Caco-2 (cell line): ENCODE data around the gene SNAI1. TPM values are rescaled to one million over a fixed set of nuclear protein-coding genes. Genes with fewer than 3 reads are reported as not detected.
A peak's percentile ranks its signal among the peaks of the same experiment; 100 is the strongest.

Experiments used
- BruUV-seq: library from RNA; stranded (reverse); fragments of 400-500 nt; replicated peaks from 2 replicates; lab custom pipeline; 2021; lab: Mats Ljungman, UMichigan
- CTCF ChIA-PET: fragments of 300-600 bp; sonication (Branson Sonifier 250); formaldehyde crosslinking; loops from one replicate; lab custom pipeline; 2022; ENCODE audit warnings: antibody characterized with exemption; lab: Charles Lee
- POLR2A ChIA-PET: fragments of 300-600 bp; sonication (Branson Sonifier 250); formaldehyde crosslinking; loops from one replicate; lab custom pipeline; 2022; ENCODE audit warnings: antibody characterized with exemption; lab: Charles Lee
- DNase-seq, 2 experiments: peaks; one replicate each; pipeline versions ENCODE4 v3.0.0 to v3.0.0-alpha.2; 2020 to 2022
- H3K27me3 ChIP-seq: replicated peaks from 2 replicates; pipeline ENCODE4 v1.6.0; 2011; ENCODE audit warnings: low read length; ENCODE audit not compliant: control insufficient read depth, insufficient read depth
- H3K36me3 ChIP-seq: 2 replicates; pipeline ENCODE4 v1.5.1; 2011; ENCODE audit warnings: low read length; ENCODE audit not compliant: control insufficient read depth, insufficient read depth
- H3K4me1 ChIP-seq: fragments of 250-450 bp; sonication (Bioruptor Pico); 2 replicates; pipeline ENCODE4 v1.5.1; 2020; ENCODE audit warnings: mild to moderate bottlenecking
- H3K4me3 ChIP-seq: 2 replicates; pipeline ENCODE4 v1.5.1; 2011; ENCODE audit warnings: low read depth, mild to moderate bottlenecking, control low read depth, low read length
- H3K9me3 ChIP-seq: fragments of 250-450 bp; sonication (Bioruptor Pico); 2 replicates; pipeline ENCODE4 v1.5.1; 2020; ENCODE audit warnings: mild to moderate bottlenecking, moderate library complexity
- H3K27ac Mint-ChIP-seq: one replicate; pipeline ENCODE4 v1.8.0; 2022; ENCODE audit warnings: mixed read lengths; ENCODE audit not compliant: unreplicated experiment
- H3K27me3 Mint-ChIP-seq: one replicate; pipeline ENCODE4 v1.8.0; 2022; ENCODE audit warnings: mixed read lengths; ENCODE audit not compliant: insufficient read depth, unreplicated experiment
- H3K36me3 Mint-ChIP-seq: one replicate; pipeline ENCODE4 v1.8.0; 2022; ENCODE audit warnings: mild to moderate bottlenecking, mixed read lengths; ENCODE audit not compliant: insufficient read depth, unreplicated experiment
- H3K4me1 Mint-ChIP-seq: one replicate; pipeline ENCODE4 v1.8.0; 2022; ENCODE audit warnings: low read depth, mixed read lengths; ENCODE audit not compliant: unreplicated experiment
- H3K4me3 Mint-ChIP-seq: one replicate; pipeline ENCODE4 v1.8.0; 2022; ENCODE audit warnings: mild to moderate bottlenecking, moderate library complexity, mixed read lengths; ENCODE audit not compliant: unreplicated experiment
- H3K9me3 Mint-ChIP-seq: one replicate; pipeline ENCODE4 v1.8.0; 2022; ENCODE audit warnings: mixed read lengths; ENCODE audit not compliant: unreplicated experiment
- CTCF ChIP-seq, 2 experiments: fragments of 200-600 bp in 1 of 2; IDR thresholded peaks; 1 replicate in 1 of 2; 2 replicates in 1 of 2; pipeline versions ENCODE4 v1.5.1 to v1.8.0; 2011 to 2022; ENCODE audit warnings: antibody characterized with exemption in 1 of 2, control low read depth in 1 of 2, inconsistent platforms in 1 of 2, low read depth in 1 of 2, low read length in 1 of 2, mild to moderate bottlenecking in 1 of 2, moderate library complexity in 1 of 2; ENCODE audit not compliant: insufficient read depth in 1 of 2, severe bottlenecking in 1 of 2, unreplicated experiment in 1 of 2
- intact Hi-C: fragments of 100-400 bp; cut with micrococcal nuclease; formaldehyde crosslinking; loops from one replicate; pipeline ENCODE4 v1.10.0; 2022; ENCODE audit not compliant: unreplicated experiment
- total RNA-seq: library from RNA; stranded (reverse); gene quantifications from 2 replicates; pipeline ENCODE4 v1.2.3, GENCODE V29; 2022

The SNAI1 gene
- total RNA-seq, 1 experiment from 2014 or later, result 10.9 TPM

- H3K27ac Mint-ChIP-seq, result no peak overlapping the region
- no peaks in the 10 kb centered on the region for H3K27me3 Mint-ChIP-seq
- no peaks in the 10 kb centered on the region for H3K9me3 Mint-ChIP-seq
- H3K4me1 Mint-ChIP-seq, result peaks cover 29% of the 10 kb centered on the region
- ChIA-PET CTCF (interaction anchor here (2.2 kb wide), 1 partner anchor 35 kb away, joined by 28 read pairs; no protein-coding TSS in a partner anchor), POLR2A (no interaction called here)
- intact Hi-C loops, result loop anchor here (2.0 kb wide), 2 partner anchors 15 to 25 kb away; no protein-coding TSS in a partner anchor
- Histone ChIP-seq H3K36me3 (no peaks in the 10 kb centered on the region), H3K27me3 (no peaks in the 10 kb centered on the region), H3K4me1 (peaks cover 44% of the 10 kb centered on the region), H3K4me3 (no peak overlapping the region), H3K9me3 (no peaks in the 10 kb centered on the region)
- no TSS peak for BruUV-seq
- H3K36me3 Mint-ChIP-seq, result no peaks in the 10 kb centered on the region
- H3K4me3 Mint-ChIP-seq, result no peak overlapping the region
- DNase-seq, result no peak
- TF ChIP-seq CTCF (IDR thresholded peaks at IDR 0.05; ENCODE audit: insufficient read depth in 1 of 2, low read depth in 1 of 2, low read length in 1 of 2, severe bottlenecking in 1 of 2, unreplicated experiment in 1 of 2), result no peak
These were observed 31.2 kb downstream of the SNAI1 start for GRCh38 chr20:50013976-50014375.

GRCh38 chr20:50014570-50015562, 32.1 kb downstream of the SNAI1 start:
- TF ChIP-seq CTCF (IDR thresholded peaks at IDR 0.05; ENCODE audit: insufficient read depth in 1 of 2, low read depth in 1 of 2, low read length in 1 of 2, severe bottlenecking in 1 of 2, unreplicated experiment in 1 of 2), result no peak
- BruUV-seq, result no TSS peak
- POLR2A ChIA-PET, result no interaction called here
- no peaks in the 10 kb centered on the region for H3K9me3 ChIP-seq
- CTCF ChIA-PET, result interaction anchor here (0.9 to 1.2 kb wide), 2 partner anchors 30 to 50 kb away, joined by 3 to 4 read pairs; no protein-coding TSS in a partner anchor
- H3K27me3 ChIP-seq, result no peaks in the 10 kb centered on the region
- peaks cover 44% of the 10 kb centered on the region for H3K4me1 ChIP-seq
- H3K4me3 ChIP-seq, result no peak overlapping the region
- H3K27me3 Mint-ChIP-seq, result no peaks in the 10 kb centered on the region
- peaks cover 29% of the 10 kb centered on the region for H3K4me1 Mint-ChIP-seq
- H3K27ac Mint-ChIP-seq, result peak overlapping the region; percentile 10
- H3K4me3 Mint-ChIP-seq, result no peak overlapping the region
- no peak for DNase-seq
- H3K36me3 ChIP-seq, result no peaks in the 10 kb centered on the region
- H3K9me3 Mint-ChIP-seq, result no peaks in the 10 kb centered on the region
- H3K36me3 Mint-ChIP-seq, result no peaks in the 10 kb centered on the region
- intact Hi-C loops, result no loop called here

- Mint-ChIP-seq H3K27me3 (no peaks in the 10 kb centered on the region), H3K27ac (peak overlapping the region; percentile 13), H3K4me3 (no peak overlapping the region), H3K9me3 (no peaks in the 10 kb centered on the region), H3K36me3 (no peaks in the 10 kb centered on the region), H3K4me1 (peaks cover 29% of the 10 kb centered on the region)
- no TSS peak for BruUV-seq
- ChIA-PET POLR2A (interaction anchor here (1.1 kb wide), 1 partner anchor 54 kb away, joined by 5 read pairs; no protein-coding TSS in a partner anchor), CTCF (interaction anchor here (0.6 to 1.9 kb wide), 5 partner anchors 22 to 56 kb away, joined by 3 to 8 read pairs (median 4); no protein-coding TSS in a partner anchor)
- no peak for DNase-seq
- no peaks in the 10 kb centered on the region for H3K9me3 ChIP-seq
- H3K27me3 ChIP-seq, result no peaks in the 10 kb centered on the region
- peaks cover 44% of the 10 kb centered on the region for H3K4me1 ChIP-seq
- no peak for TF ChIP-seq CTCF (IDR thresholded peaks at IDR 0.05; ENCODE audit: insufficient read depth in 1 of 2, low read depth in 1 of 2, low read length in 1 of 2, severe bottlenecking in 1 of 2, unreplicated experiment in 1 of 2)
- intact Hi-C loops, result no loop called here
- H3K36me3 ChIP-seq, result no peaks in the 10 kb centered on the region
- H3K4me3 ChIP-seq, result no peak overlapping the region
These were observed 32.8 kb downstream of the SNAI1 start for GRCh38 chr20:50015636-50015992.
